Measurements from ENCODE around the gene ANKRD13B. TPM values are rescaled to one million over a fixed set of nuclear protein-coding genes. Genes with fewer than 3 reads are reported as not detected.
A peak's percentile ranks its signal among the peaks of the same experiment; 100 is the strongest.
"Not testable (repeated sequence)": the region's sequence is repeated elsewhere in the genome, so short reads cannot be mapped to it uniquely, and the experiment has no call there.

ANKRD13B gene
- total RNA-seq, 1 donor from 2014 or later = 13.8 TPM

- Histone ChIP-seq H3K4me3 (ENCODE audit: low read depth, low read length) (no peak overlapping the region), H3K36me3 (ENCODE audit: control insufficient read depth, insufficient read depth, low read length) (no peaks in the 10 kb centered on the region), H3K27me3 (ENCODE audit: control insufficient read depth, insufficient read depth, low read length) (no peaks in the 10 kb centered on the region)
- DNase-seq (ENCODE audit: low read depth) = peak; percentile 59
- TF ChIP-seq CTCF (IDR thresholded peaks at IDR 0.05; ENCODE audit: insufficient read depth, low read length, poor library complexity, severe bottlenecking) = no peak
These were observed 37.1 kb upstream of the ANKRD13B start for GRCh38 chr17:29555840-29556239.

GRCh38 chr17:29557085-29557738, 35.7 kb upstream of the ANKRD13B start:
- no peak for DNase-seq (ENCODE audit: low read depth)
- Histone ChIP-seq H3K36me3 (ENCODE audit: control insufficient read depth, insufficient read depth, low read length) (peaks cover 2% of the 10 kb centered on the region), H3K27me3 (ENCODE audit: control insufficient read depth, insufficient read depth, low read length) (no peaks in the 10 kb centered on the region), H3K4me3 (ENCODE audit: low read depth, low read length) (no peak overlapping the region)
- TF ChIP-seq CTCF (IDR thresholded peaks at IDR 0.05; ENCODE audit: insufficient read depth, low read length, poor library complexity, severe bottlenecking) = no peak

- Histone ChIP-seq H3K27me3 (ENCODE audit: control insufficient read depth, insufficient read depth, low read length) (no peaks in the 10 kb centered on the region), H3K36me3 (ENCODE audit: control insufficient read depth, insufficient read depth, low read length) (peaks cover 2% of the 10 kb centered on the region), H3K4me3 (ENCODE audit: low read depth, low read length) (no peak overlapping the region)
- TF ChIP-seq CTCF (IDR thresholded peaks at IDR 0.05; ENCODE audit: insufficient read depth, low read length, poor library complexity, severe bottlenecking) = no peak
- DNase-seq (ENCODE audit: low read depth) = no peak
These were observed 35.2 kb upstream of the ANKRD13B start for GRCh38 chr17:29557739-29558116.

GRCh38 chr17:29558139-29558538, 34.8 kb upstream of the ANKRD13B start:
- not testable (repeated sequence) for H3K27me3 ChIP-seq (ENCODE audit: control insufficient read depth, insufficient read depth, low read length); H3K4me3 ChIP-seq (ENCODE audit: low read depth, low read length); DNase-seq (ENCODE audit: low read depth); H3K36me3 ChIP-seq (ENCODE audit: control insufficient read depth, insufficient read depth, low read length)

- no peak for DNase-seq (ENCODE audit: low read depth)
- H3K27me3 ChIP-seq (ENCODE audit: control insufficient read depth, insufficient read depth, low read length) = no peaks in the 10 kb centered on the region
- H3K36me3 ChIP-seq (ENCODE audit: control insufficient read depth, insufficient read depth, low read length) = peaks cover 2% of the 10 kb centered on the region
- H3K4me3 ChIP-seq (ENCODE audit: low read depth, low read length) = no peak overlapping the region
- no peak for TF ChIP-seq CTCF (IDR thresholded peaks at IDR 0.05; ENCODE audit: insufficient read depth, low read length, poor library complexity, severe bottlenecking)
These were observed 33.3 kb upstream of the ANKRD13B start for GRCh38 chr17:29559640-29560039.

GRCh38 chr17:29560316-29560715, 32.6 kb upstream of the ANKRD13B start:
- H3K36me3 ChIP-seq (ENCODE audit: control insufficient read depth, insufficient read depth, low read length) = peaks cover 2% of the 10 kb centered on the region
- H3K4me3 ChIP-seq (ENCODE audit: low read depth, low read length) = no peak overlapping the region
- H3K27me3 ChIP-seq (ENCODE audit: control insufficient read depth, insufficient read depth, low read length) = no peaks in the 10 kb centered on the region
- DNase-seq (ENCODE audit: low read depth) = no peak
- no peak for TF ChIP-seq CTCF (IDR thresholded peaks at IDR 0.05; ENCODE audit: insufficient read depth, low read length, poor library complexity, severe bottlenecking)

Measured in kidney epithelial cell (primary cell).